DMS79 (cell line): Measurements from ENCODE around the gene FNDC3A.

Experiments used
- DNase-seq: peaks from one replicate; lab custom pipeline; 2025; lab: John Stamatoyannopoulos, UW

Gene FNDC3A

GRCh38 chr13:49258089-49258796 lies 282.5 kb downstream of the FNDC3A start:
- DNase-seq: no peak
